ENCODE data around the gene BID. TPM values are rescaled to one million over a fixed set of nuclear protein-coding genes. Genes with fewer than 3 reads are reported as not detected.

The BID gene
- total RNA-seq, 1 experiment from 2014 or later, result 23.2 TPM

GRCh38 chr22:17808693-17809403 is 34.6 kb upstream of the BID start:
- H3K79me2 ChIP-seq (ENCODE audit: insufficient read depth, low read length), result no peaks in the 10 kb centered on the region
- H3T11ph ChIP-seq (ENCODE audit: low read length), result no peak overlapping the region
- H2AFZ ChIP-seq (ENCODE audit: low read length), result no peak overlapping the region
- WGBS (ENCODE audit: extremely low coverage, insufficient read length, low lambda C conversion rate), result no CpG with 5 or more reads among the region's 25 CpGs
- no peak overlapping the region for H4K8ac ChIP-seq (replicated peaks; ENCODE audit: insufficient read length, low read depth, low read length)
- no peak overlapping the region for H2BK15ac ChIP-seq (ENCODE audit: low read depth, low read length)
- Mint-ChIP-seq H3K27me3 (ENCODE audit: low read depth) (no peaks in the 10 kb centered on the region), H3K4me3 (no peak overlapping the region), H3K4me1 (peaks cover 5 to 10% of the 10 kb centered on the region in 2 experiments; a peak in 3 of 4 replicates), H3K9me3 (no peaks in the 10 kb centered on the region), H3K36me3 (ENCODE audit: insufficient read depth in 1 of 3, low read depth in 3 of 3) (peaks cover 13 to 51% (median 40%) of the 10 kb centered on the region in 3 experiments; a peak in 6 of 7 replicates), H3K27ac (0 out of 7 replicates have a peak overlapping the region, but pooled peaks of 2 of the 3 experiments have one; percentile 28 to 36)
- H2BK5ac ChIP-seq (ENCODE audit: insufficient read length, low read length), result no peak overlapping the region
- no peak overlapping the region for H3K56ac ChIP-seq (ENCODE audit: insufficient read length, low read depth, low read length)
- H2AK5ac ChIP-seq (ENCODE audit: insufficient read length, low read length), result no peak overlapping the region
- no peak for TF ChIP-seq CTCF (conservative IDR thresholded peaks at IDR 0.05)
- no peaks in the 10 kb centered on the region for H3K9me3 ChIP-seq (ENCODE audit: control insufficient read depth, low read depth, low read length)
- no peak overlapping the region for H4K5ac ChIP-seq (ENCODE audit: insufficient read length, low read depth, low read length)
- H2BK12ac ChIP-seq (ENCODE audit: insufficient read length, low read depth, low read length), result no peak overlapping the region
- H2BK120ac ChIP-seq (ENCODE audit: low read depth, low read length, poor library complexity, severe bottlenecking), result no peak overlapping the region
- no peak overlapping the region for H3K23ac ChIP-seq (ENCODE audit: insufficient read length, low read depth, low read length)
- no peak overlapping the region for H2BK20ac ChIP-seq (ENCODE audit: low read depth, low read length, poor library complexity, severe bottlenecking)
- no peak overlapping the region for H4K91ac ChIP-seq (ENCODE audit: insufficient read length, low read depth, low read length)
- no peak overlapping the region; the same call in 1 of the 2 replicates for H3K14ac ChIP-seq (ENCODE audit: insufficient read depth, low read length)
- no peak overlapping the region for H3K9ac ChIP-seq (ENCODE audit: extremely low read depth, insufficient read length, low read length)
- peak; percentile 78 for DNase-seq
- H3K79me1 ChIP-seq (ENCODE audit: insufficient read depth, low read depth, low read length, poor library complexity, severe bottlenecking), result no peaks in the 10 kb centered on the region
- no peaks in the 10 kb centered on the region for H3K4me1 ChIP-seq (ENCODE audit: insufficient read depth, low read length)
- H3K23me2 ChIP-seq (ENCODE audit: insufficient read length, low read depth, low read length, poor library complexity, severe bottlenecking), result no peaks in the 10 kb centered on the region
- H3K4me2 ChIP-seq (ENCODE audit: insufficient read depth, insufficient read length, low read length), result no peak overlapping the region
- H4K20me1 ChIP-seq (ENCODE audit: control insufficient read depth, insufficient read depth, insufficient read length), result no peaks in the 10 kb centered on the region
- H3K4ac ChIP-seq (ENCODE audit: low read depth, low read length), result no peak overlapping the region
- no peak overlapping the region for H3K18ac ChIP-seq (ENCODE audit: insufficient read length, low read depth, low read length)
- H3K27me3 ChIP-seq (ENCODE audit: insufficient read depth, low read length), result no peaks in the 10 kb centered on the region
- H3K27ac ChIP-seq (ENCODE audit: insufficient read length, low read depth, low read length), result no peak overlapping the region

All from H9 (cell line).